Measurements from ENCODE around the gene IMP3.

IMP3 gene

GRCh38 chr15:75672646-75673425 is 32.8 kb upstream of the IMP3 start:
- DNase-seq (ENCODE audit: low read depth): no peak

- no peak for DNase-seq (ENCODE audit: low read depth)
These were observed 31.9 kb upstream of the IMP3 start for GRCh38 chr15:75671730-75672602.

GRCh38 chr15:75669879-75670212 is 29.8 kb upstream of the IMP3 start:
- no peak for DNase-seq (ENCODE audit: low read depth)

- no peak for DNase-seq (ENCODE audit: low read depth)
These were observed 29.3 kb upstream of the IMP3 start for GRCh38 chr15:75669191-75669878.

GRCh38 chr15:75666823-75667501 is 26.9 kb upstream of the IMP3 start:
- no peak for DNase-seq (ENCODE audit: low read depth)

- no peak for DNase-seq (ENCODE audit: low read depth)
These were observed 24.0 kb upstream of the IMP3 start for GRCh38 chr15:75663931-75664421.

GRCh38 chr15:75662823-75663519 is 22.9 kb upstream of the IMP3 start:
- no peak for DNase-seq (ENCODE audit: low read depth)

- no peak for DNase-seq (ENCODE audit: low read depth)
These were observed 21.7 kb upstream of the IMP3 start for GRCh38 chr15:75661756-75662140.

- DNase-seq (ENCODE audit: low read depth): no peak
These were observed 21.2 kb upstream of the IMP3 start for GRCh38 chr15:75661100-75661755.

GRCh38 chr15:75659928-75660645 is 20.1 kb upstream of the IMP3 start:
- no peak for DNase-seq (ENCODE audit: low read depth)

GRCh38 chr15:75659141-75659771 is 19.2 kb upstream of the IMP3 start:
- DNase-seq (ENCODE audit: low read depth): no peak

- DNase-seq (ENCODE audit: low read depth): no peak
These were observed 16.8 kb upstream of the IMP3 start for GRCh38 chr15:75656813-75657212.

- no peak for DNase-seq (ENCODE audit: low read depth)
These were observed 16.3 kb upstream of the IMP3 start for GRCh38 chr15:75656331-75656730.

- DNase-seq (ENCODE audit: low read depth): no peak
These were observed 15.9 kb upstream of the IMP3 start for GRCh38 chr15:75655931-75656330.

GRCh38 chr15:75654201-75654907 is 14.3 kb upstream of the IMP3 start:
- no peak for DNase-seq (ENCODE audit: low read depth)

GRCh38 chr15:75653347-75653913 is 13.4 kb upstream of the IMP3 start:
- DNase-seq (ENCODE audit: low read depth): no peak

- DNase-seq (ENCODE audit: low read depth): no peak
These were observed 12.0 kb upstream of the IMP3 start for GRCh38 chr15:75651810-75652543.

Measured in activated T-helper 9 cell treated with anti-CD3 and anti-CD28 coated beads, Interleukin-2, amount 50 U/mL, for 16 hours (primary cell).